Measurements from ENCODE around the gene PCSK7.

GRCh38 chr11:117179048-117179999, 52.5 kb downstream of the PCSK7 start:
- TF ChIP-seq CTCF (IDR thresholded peaks at IDR 0.05; ENCODE audit: low read depth, low read length, missing input control) (no peak), ZBTB33 (IDR thresholded peaks at IDR 0.05) (no peak), MAX (IDR thresholded peaks at IDR 0.05) (no peak), REST (IDR thresholded peaks at IDR 0.05) (no peak)
